Measurements from ENCODE around the gene DTX2.
"Not testable (repeated sequence)": the region's sequence is repeated elsewhere in the genome, so short reads cannot be mapped to it uniquely, and the experiment has no call there.

The DTX2 gene

DNA sequence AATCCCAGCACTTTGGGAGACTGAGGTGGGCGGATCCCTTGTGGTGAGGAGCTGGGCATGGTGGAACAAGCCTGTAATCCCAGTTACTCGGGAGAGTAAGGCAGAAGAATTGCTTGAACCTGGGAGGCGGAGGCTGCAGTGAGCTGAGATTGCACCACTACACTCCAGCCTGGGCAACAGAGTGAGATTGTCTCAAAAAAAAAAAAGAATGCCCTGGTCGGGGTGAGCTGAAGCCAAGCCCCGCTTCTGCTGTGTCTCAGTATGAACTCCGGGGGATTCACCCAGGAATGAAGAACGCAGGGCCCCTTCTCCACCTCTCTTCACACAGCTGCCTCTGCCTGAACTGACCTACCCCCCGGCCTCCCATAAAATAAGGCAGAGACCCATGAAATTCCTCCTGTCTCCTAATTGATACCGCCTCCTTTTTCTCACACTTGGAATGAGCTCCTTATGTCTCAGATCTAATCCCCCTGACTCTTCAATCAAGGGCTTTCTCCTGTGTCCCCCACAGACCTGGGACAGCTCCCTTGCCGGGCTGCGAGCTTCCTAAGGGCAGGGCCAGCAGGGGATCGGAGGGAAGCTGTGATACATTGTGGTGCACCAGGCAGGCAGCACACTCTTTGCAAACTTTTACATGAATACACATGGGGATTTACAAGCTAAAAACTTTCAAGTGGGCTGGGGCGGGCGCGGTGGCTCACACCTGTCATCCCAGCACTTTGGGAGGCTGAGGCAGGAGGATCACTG is 37.7 kb upstream of the DTX2 start:
- Histone ChIP-seq H3K9ac (ENCODE audit: low read depth, low read length, poor library complexity, severe bottlenecking) (no peak overlapping the region), H3K79me2 (ENCODE audit: insufficient read depth, low read length) (no peaks in the 10 kb centered on the region), H3K27me3 (ENCODE audit: insufficient read depth, low read length, poor library complexity, severe bottlenecking) (no peaks in the 10 kb centered on the region), H3K4me2 (ENCODE audit: low read depth, low read length, poor library complexity, severe bottlenecking) (no peak overlapping the region), H3K36me3 (ENCODE audit: insufficient read depth, low read length) (no peaks in the 10 kb centered on the region), H3K4me3 (ENCODE audit: low read length, poor library complexity, severe bottlenecking) (no peak overlapping the region), H3F3A (ENCODE audit: low read depth) (no peaks in the 10 kb centered on the region), H3K4me1 (ENCODE audit: insufficient read depth, low read length, poor library complexity, severe bottlenecking) (peaks cover 1% of the 10 kb centered on the region), H2AFZ (ENCODE audit: low read length) (no peak overlapping the region), H4K20me1 (ENCODE audit: insufficient read depth, low read length, poor library complexity, severe bottlenecking) (no peaks in the 10 kb centered on the region), H3K9me2 (replicated peaks; ENCODE audit: low read depth, low read length) (no peaks in the 10 kb centered on the region), H3K9me3 (ENCODE audit: insufficient read depth, low read depth, low read length) (no peaks in the 10 kb centered on the region)
- TF ChIP-seq EZH2phosphoT487 (IDR thresholded peaks at IDR 0.05; ENCODE audit: borderline replicate concordance) (no peak), CTCF (conservative IDR thresholded peaks at IDR 0.05; ENCODE audit: low read length) (no peak)

- H3K4me1 ChIP-seq (ENCODE audit: insufficient read depth, low read length, poor library complexity, severe bottlenecking) = peaks cover 6% of the 10 kb centered on the region
- H2AFZ ChIP-seq (ENCODE audit: low read length) = no peak within 1 kb of the TSS
- H3K9me3 ChIP-seq (ENCODE audit: insufficient read depth, low read depth, low read length) = no peaks in the 10 kb centered on the region
- H3K4me3 ChIP-seq (ENCODE audit: low read length, poor library complexity, severe bottlenecking) = no peak within 1 kb of the TSS
- H3K4me2 ChIP-seq (ENCODE audit: low read depth, low read length, poor library complexity, severe bottlenecking) = no peak within 1 kb of the TSS
- H3K79me2 ChIP-seq (ENCODE audit: insufficient read depth, low read length) = no peaks in the 10 kb centered on the region
- no peaks in the 10 kb centered on the region for H3K36me3 ChIP-seq (ENCODE audit: insufficient read depth, low read length)
- H3K9ac ChIP-seq (ENCODE audit: low read depth, low read length, poor library complexity, severe bottlenecking) = no peak within 1 kb of the TSS
- no peaks in the 10 kb centered on the region for H4K20me1 ChIP-seq (ENCODE audit: insufficient read depth, low read length, poor library complexity, severe bottlenecking)
- no peaks in the 10 kb centered on the region for H3K9me2 ChIP-seq (replicated peaks; ENCODE audit: low read depth, low read length)
- TF ChIP-seq EZH2phosphoT487 (IDR thresholded peaks at IDR 0.05; ENCODE audit: borderline replicate concordance) = no peak
- no peak for TF ChIP-seq CTCF (conservative IDR thresholded peaks at IDR 0.05; ENCODE audit: low read length)
- H3F3A ChIP-seq (ENCODE audit: low read depth) = no peaks in the 10 kb centered on the region
- H3K27me3 ChIP-seq (ENCODE audit: insufficient read depth, low read length, poor library complexity, severe bottlenecking) = no peaks in the 10 kb centered on the region
Observed at GRCh38 chr7:76424413-76425111, 36.9 kb upstream of the DTX2 start, which contains the start of gene ZP3. Gene ZP3, plus strand, starts transcription at chr7:76424950. Its CDS starts 15 bp downstream, at chr7:76424965.

DNA sequence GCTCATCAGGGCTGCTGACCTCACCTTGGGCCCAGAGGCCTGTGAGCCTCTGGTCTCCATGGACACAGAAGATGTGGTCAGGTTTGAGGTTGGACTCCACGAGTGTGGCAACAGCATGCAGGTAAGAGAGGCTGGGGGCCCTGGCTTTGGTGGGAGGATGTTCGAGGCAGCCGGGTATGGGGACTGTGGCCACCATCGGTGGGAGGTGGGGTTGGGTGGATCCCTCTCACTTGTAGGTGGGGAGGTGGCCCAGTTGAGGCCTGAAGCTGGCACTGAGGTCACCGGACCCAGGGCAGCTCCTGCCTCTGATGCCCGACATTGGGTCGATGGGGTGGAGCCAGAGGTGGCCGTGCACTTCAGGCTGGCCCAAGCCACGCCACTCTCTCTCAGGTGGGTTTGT is 36.4 kb upstream of the DTX2 start:
- H3K4me1 ChIP-seq (ENCODE audit: insufficient read depth, low read length, poor library complexity, severe bottlenecking) = peaks cover 6% of the 10 kb centered on the region
- no peak overlapping the region for H3K9ac ChIP-seq (ENCODE audit: low read depth, low read length, poor library complexity, severe bottlenecking)
- H4K20me1 ChIP-seq (ENCODE audit: insufficient read depth, low read length, poor library complexity, severe bottlenecking) = no peaks in the 10 kb centered on the region
- H3K4me3 ChIP-seq (ENCODE audit: low read length, poor library complexity, severe bottlenecking) = no peak overlapping the region
- H3K79me2 ChIP-seq (ENCODE audit: insufficient read depth, low read length) = no peaks in the 10 kb centered on the region
- no peaks in the 10 kb centered on the region for H3K27me3 ChIP-seq (ENCODE audit: insufficient read depth, low read length, poor library complexity, severe bottlenecking)
- TF ChIP-seq EZH2phosphoT487 (IDR thresholded peaks at IDR 0.05; ENCODE audit: borderline replicate concordance) = no peak
- no peak for TF ChIP-seq CTCF (conservative IDR thresholded peaks at IDR 0.05; ENCODE audit: low read length)
- no peak overlapping the region for H3K4me2 ChIP-seq (ENCODE audit: low read depth, low read length, poor library complexity, severe bottlenecking)
- no peaks in the 10 kb centered on the region for H3K9me3 ChIP-seq (ENCODE audit: insufficient read depth, low read depth, low read length)
- H3K36me3 ChIP-seq (ENCODE audit: insufficient read depth, low read length) = no peaks in the 10 kb centered on the region
- H2AFZ ChIP-seq (ENCODE audit: low read length) = no peak overlapping the region
- no peaks in the 10 kb centered on the region for H3K9me2 ChIP-seq (replicated peaks; ENCODE audit: low read depth, low read length)
- H3F3A ChIP-seq (ENCODE audit: low read depth) = no peaks in the 10 kb centered on the region

- H3F3A ChIP-seq (ENCODE audit: low read depth); H3K9me2 ChIP-seq (replicated peaks; ENCODE audit: low read depth, low read length); H3K4me1 ChIP-seq (ENCODE audit: insufficient read depth, low read length, poor library complexity, severe bottlenecking); H3K27me3 ChIP-seq (ENCODE audit: insufficient read depth, low read length, poor library complexity, severe bottlenecking); H3K36me3 ChIP-seq (ENCODE audit: insufficient read depth, low read length); H3K79me2 ChIP-seq (ENCODE audit: insufficient read depth, low read length); H4K20me1 ChIP-seq (ENCODE audit: insufficient read depth, low read length, poor library complexity, severe bottlenecking); H3K9ac ChIP-seq (ENCODE audit: low read depth, low read length, poor library complexity, severe bottlenecking); H3K4me2 ChIP-seq (ENCODE audit: low read depth, low read length, poor library complexity, severe bottlenecking); H3K9me3 ChIP-seq (ENCODE audit: insufficient read depth, low read depth, low read length); H3K4me3 ChIP-seq (ENCODE audit: low read length, poor library complexity, severe bottlenecking); H2AFZ ChIP-seq (ENCODE audit: low read length): not testable (repeated sequence)
Observed at GRCh38 chr7:76425558-76425957, 36.0 kb upstream of the DTX2 start.

Measured in Loucy (cell line).